ENCODE data around the gene PPP1R16B. TPM values are rescaled to one million over a fixed set of nuclear protein-coding genes. Genes with fewer than 3 reads are reported as not detected.

The PPP1R16B gene
- total RNA-seq, 2 experiments from 2014 or later, result 87.6 to 91.1 TPM

DNA sequence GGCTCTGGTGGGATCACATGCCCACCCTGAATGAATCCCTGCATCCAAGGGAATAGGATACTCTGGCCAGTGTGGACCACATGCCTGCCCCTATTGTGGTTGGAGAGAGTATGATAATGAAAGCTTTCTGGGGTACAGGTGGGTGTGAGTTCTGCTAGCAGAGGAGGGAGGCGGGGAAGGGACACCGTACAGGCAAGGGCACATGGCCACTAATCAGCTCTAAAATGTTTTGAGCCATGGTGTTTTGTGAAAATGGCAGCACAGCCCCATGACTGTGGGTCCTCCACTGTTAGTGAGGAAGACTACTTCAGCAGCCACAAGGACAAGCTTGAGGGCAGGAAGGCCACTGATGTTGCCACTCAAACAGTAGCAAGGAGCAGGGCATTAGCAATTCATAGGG, 144.8 kb downstream of the PPP1R16B start:
- intact Hi-C loops (cut with DNase I, micrococcal nuclease), result no loop called here
- H3K36me3 ChIP-seq (ENCODE audit: insufficient read depth, low read length), result peaks cover 3% of the 10 kb centered on the region
- H3K4me1 Mint-ChIP-seq (ENCODE audit: low read depth), result no peaks in the 10 kb centered on the region
- CTCF ChIA-PET, result no interaction called here
- no peaks in the 10 kb centered on the region for H3K36me3 Mint-ChIP-seq (ENCODE audit: low read depth)
- H3K27me3 Mint-ChIP-seq, result no peaks in the 10 kb centered on the region
- H3K4me3 ChIP-seq (ENCODE audit: low read length), result no peak overlapping the region
- no peaks in the 10 kb centered on the region for H3K9me3 ChIP-seq (ENCODE audit: control insufficient read depth in 1 of 2, insufficient read depth in 1 of 2, low read length in 2 of 2)
- ATAC-seq (ENCODE audit: poor library complexity) (no peak), DNase-seq (no peak)
- H3K4me1 ChIP-seq (ENCODE audit: insufficient read depth, low read length), result no peaks in the 10 kb centered on the region
- H3K27ac ChIP-seq (ENCODE audit: low read depth in 1 of 2, low read length in 2 of 2), result no peak overlapping the region
- H3K9me3 Mint-ChIP-seq, result no peaks in the 10 kb centered on the region
- H3K4me3 Mint-ChIP-seq, result no peak overlapping the region
- H3K27me3 ChIP-seq (ENCODE audit: control insufficient read depth in 1 of 2, insufficient read depth in 2 of 2, low read length in 2 of 2), result no peaks in the 10 kb centered on the region
- POLR2A ChIA-PET, result interaction anchor here (0.6 kb wide), 1 partner anchor 11 kb away, joined by 3 read pairs; no protein-coding TSS in a partner anchor
- no peak overlapping the region for H3K27ac Mint-ChIP-seq
- TF ChIP-seq, protein P1, sequence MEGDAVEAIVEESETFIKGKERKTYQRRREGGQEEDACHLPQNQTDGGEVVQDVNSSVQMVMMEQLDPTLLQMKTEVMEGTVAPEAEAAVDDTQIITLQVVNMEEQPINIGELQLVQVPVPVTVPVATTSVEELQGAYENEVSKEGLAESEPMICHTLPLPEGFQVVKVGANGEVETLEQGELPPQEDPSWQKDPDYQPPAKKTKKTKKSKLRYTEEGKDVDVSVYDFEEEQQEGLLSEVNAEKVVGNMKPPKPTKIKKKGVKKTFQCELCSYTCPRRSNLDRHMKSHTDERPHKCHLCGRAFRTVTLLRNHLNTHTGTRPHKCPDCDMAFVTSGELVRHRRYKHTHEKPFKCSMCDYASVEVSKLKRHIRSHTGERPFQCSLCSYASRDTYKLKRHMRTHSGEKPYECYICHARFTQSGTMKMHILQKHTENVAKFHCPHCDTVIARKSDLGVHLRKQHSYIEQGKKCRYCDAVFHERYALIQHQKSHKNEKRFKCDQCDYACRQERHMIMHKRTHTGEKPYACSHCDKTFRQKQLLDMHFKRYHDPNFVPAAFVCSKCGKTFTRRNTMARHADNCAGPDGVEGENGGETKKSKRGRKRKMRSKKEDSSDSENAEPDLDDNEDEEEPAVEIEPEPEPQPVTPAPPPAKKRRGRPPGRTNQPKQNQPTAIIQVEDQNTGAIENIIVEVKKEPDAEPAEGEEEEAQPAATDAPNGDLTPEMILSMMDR (IDR thresholded peaks at IDR 0.05), result no peak

DNA sequence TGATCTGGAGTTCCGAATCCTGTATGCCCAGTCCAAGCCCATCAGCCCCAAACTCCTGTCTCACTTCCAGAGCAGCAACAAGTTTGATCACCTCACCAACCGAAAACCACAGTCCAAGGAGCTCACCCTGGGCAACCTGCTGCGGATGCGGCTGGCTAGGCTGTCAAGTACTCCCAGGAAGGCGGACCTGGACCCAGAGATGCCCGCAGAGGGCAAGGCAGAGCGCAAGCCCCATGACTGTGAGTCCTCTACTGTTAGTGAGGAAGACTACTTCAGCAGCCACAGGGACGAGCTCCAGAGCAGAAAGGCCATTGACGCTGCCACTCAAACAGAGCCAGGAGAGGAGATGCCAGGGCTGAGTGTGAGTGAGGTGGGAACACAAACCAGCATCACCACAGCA, 146.1 kb downstream of the PPP1R16B start:
- ChIA-PET CTCF (no interaction called here), POLR2A (no interaction called here)
- Mint-ChIP-seq H3K27ac (no peak overlapping the region), H3K4me3 (no peak overlapping the region), H3K4me1 (ENCODE audit: low read depth) (no peaks in the 10 kb centered on the region), H3K27me3 (no peaks in the 10 kb centered on the region), H3K36me3 (ENCODE audit: low read depth) (no peaks in the 10 kb centered on the region), H3K9me3 (no peaks in the 10 kb centered on the region)
- H3K36me3 ChIP-seq (ENCODE audit: insufficient read depth, low read length), result peaks cover 3% of the 10 kb centered on the region
- intact Hi-C loops (cut with DNase I, micrococcal nuclease), result no loop called here
- H3K4me3 ChIP-seq (ENCODE audit: low read length), result no peak overlapping the region
- H3K4me1 ChIP-seq (ENCODE audit: insufficient read depth, low read length), result no peaks in the 10 kb centered on the region
- DNase-seq (no peak), ATAC-seq (ENCODE audit: poor library complexity) (no peak)
- H3K27ac ChIP-seq (ENCODE audit: low read depth in 1 of 2, low read length in 2 of 2), result no peak overlapping the region
- H3K27me3 ChIP-seq (ENCODE audit: control insufficient read depth in 1 of 2, insufficient read depth in 2 of 2, low read length in 2 of 2), result no peaks in the 10 kb centered on the region
- H3K9me3 ChIP-seq (ENCODE audit: control insufficient read depth in 1 of 2, insufficient read depth in 1 of 2, low read length in 2 of 2), result no peaks in the 10 kb centered on the region
- TF ChIP-seq, protein P1 (IDR thresholded peaks at IDR 0.05), result no peak

DNA sequence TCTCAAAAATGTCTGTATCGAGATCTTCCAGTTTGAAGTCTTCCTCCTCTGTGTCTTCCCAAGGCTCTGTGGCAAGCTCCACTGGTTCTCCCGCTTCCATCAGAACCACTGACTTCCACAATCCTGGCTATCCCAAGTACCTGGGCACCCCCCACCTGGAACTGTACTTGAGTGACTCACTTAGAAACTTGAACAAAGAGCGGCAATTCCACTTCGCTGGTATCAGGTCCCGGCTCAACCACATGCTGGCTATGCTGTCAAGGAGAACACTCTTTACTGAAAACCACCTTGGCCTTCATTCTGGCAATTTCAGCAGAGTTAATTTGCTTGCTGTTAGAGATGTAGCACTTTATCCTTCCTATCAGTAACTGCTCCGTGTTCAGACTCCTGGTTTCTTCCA, 146.7 kb downstream of the PPP1R16B start:
- H3K4me3 Mint-ChIP-seq, result no peak overlapping the region
- H3K27me3 Mint-ChIP-seq, result no peaks in the 10 kb centered on the region
- no peaks in the 10 kb centered on the region for H3K36me3 Mint-ChIP-seq (ENCODE audit: low read depth)
- H3K27ac ChIP-seq (ENCODE audit: low read depth in 1 of 2, low read length in 2 of 2), result no peak overlapping the region
- TF ChIP-seq, protein P1 (IDR thresholded peaks at IDR 0.05), result no peak
- no peaks in the 10 kb centered on the region for H3K4me1 Mint-ChIP-seq (ENCODE audit: low read depth)
- no peak overlapping the region for H3K4me3 ChIP-seq (ENCODE audit: low read length)
- H3K4me1 ChIP-seq (ENCODE audit: insufficient read depth, low read length), result no peaks in the 10 kb centered on the region
- H3K27me3 ChIP-seq (ENCODE audit: control insufficient read depth in 1 of 2, insufficient read depth in 2 of 2, low read length in 2 of 2), result no peaks in the 10 kb centered on the region
- H3K9me3 Mint-ChIP-seq, result no peaks in the 10 kb centered on the region
- ATAC-seq (ENCODE audit: poor library complexity) (no peak), DNase-seq (no peak)
- POLR2A ChIA-PET, result no interaction called here
- H3K27ac Mint-ChIP-seq, result no peak overlapping the region
- H3K36me3 ChIP-seq (ENCODE audit: insufficient read depth, low read length), result peaks cover 3% of the 10 kb centered on the region
- intact Hi-C loops (cut with DNase I, micrococcal nuclease), result no loop called here
- no peaks in the 10 kb centered on the region for H3K9me3 ChIP-seq (ENCODE audit: control insufficient read depth in 1 of 2, insufficient read depth in 1 of 2, low read length in 2 of 2)
- CTCF ChIA-PET, result no interaction called here

All from CD4-positive, alpha-beta T cell (primary cell).